Measurements from ENCODE around the gene TREML4.
A peak's percentile ranks its signal among the peaks of the same experiment; 100 is the strongest.

TREML4 gene

DNA sequence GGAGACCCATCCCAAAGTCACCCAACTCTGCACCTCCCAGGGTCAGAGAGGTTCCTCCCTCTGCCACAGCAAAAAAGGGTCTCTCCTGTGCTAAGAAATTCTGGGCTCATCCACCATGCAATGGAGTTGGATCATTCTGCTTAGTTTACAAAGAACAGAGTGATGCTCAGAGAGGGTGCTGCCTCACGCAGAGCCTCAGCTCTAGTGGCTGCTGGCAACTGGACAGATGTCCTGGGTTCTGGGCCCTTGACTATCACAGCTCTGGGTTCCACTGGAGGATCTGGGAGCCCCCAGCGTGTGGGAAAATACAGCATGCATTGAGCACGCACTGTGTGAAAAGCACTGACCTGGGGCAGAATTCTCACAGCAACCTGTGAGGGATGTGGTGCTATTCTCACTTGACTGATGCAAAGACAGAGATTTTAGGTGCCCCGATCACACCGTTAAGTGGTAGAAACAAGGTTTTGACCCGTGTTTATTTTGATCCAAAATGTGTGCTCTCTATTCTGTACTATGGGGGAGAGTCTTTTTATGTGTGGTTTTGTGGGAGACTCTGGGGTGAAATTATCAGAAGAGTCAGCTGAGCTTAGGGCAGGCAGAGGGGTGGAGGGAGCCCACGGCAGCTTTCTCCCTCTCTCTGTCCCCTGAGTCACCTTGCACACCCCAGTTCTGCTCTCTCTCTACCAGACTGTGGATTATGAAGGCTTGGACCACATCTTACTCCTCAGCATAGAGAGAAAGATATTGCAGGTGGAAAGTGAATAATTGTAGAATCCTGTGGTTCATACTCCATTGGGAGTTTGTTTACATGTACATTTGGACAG lies 19.9 kb downstream of the TREML4 start:
- DNase-seq: no peak
- Mint-ChIP-seq H3K36me3 (ENCODE audit: low read depth) (no peaks in the 10 kb centered on the region), H3K4me1 (no peaks in the 10 kb centered on the region), H3K27ac (no peak overlapping the region), H3K9me3 (peaks cover 8% of the 10 kb centered on the region), H3K27me3 (ENCODE audit: low read depth, poor library complexity) (peaks cover 45% of the 10 kb centered on the region), H3K4me3 (no peak overlapping the region)
- TF ChIP-seq, protein P1, sequence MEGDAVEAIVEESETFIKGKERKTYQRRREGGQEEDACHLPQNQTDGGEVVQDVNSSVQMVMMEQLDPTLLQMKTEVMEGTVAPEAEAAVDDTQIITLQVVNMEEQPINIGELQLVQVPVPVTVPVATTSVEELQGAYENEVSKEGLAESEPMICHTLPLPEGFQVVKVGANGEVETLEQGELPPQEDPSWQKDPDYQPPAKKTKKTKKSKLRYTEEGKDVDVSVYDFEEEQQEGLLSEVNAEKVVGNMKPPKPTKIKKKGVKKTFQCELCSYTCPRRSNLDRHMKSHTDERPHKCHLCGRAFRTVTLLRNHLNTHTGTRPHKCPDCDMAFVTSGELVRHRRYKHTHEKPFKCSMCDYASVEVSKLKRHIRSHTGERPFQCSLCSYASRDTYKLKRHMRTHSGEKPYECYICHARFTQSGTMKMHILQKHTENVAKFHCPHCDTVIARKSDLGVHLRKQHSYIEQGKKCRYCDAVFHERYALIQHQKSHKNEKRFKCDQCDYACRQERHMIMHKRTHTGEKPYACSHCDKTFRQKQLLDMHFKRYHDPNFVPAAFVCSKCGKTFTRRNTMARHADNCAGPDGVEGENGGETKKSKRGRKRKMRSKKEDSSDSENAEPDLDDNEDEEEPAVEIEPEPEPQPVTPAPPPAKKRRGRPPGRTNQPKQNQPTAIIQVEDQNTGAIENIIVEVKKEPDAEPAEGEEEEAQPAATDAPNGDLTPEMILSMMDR (IDR thresholded peaks at IDR 0.05): no peak

DNA sequence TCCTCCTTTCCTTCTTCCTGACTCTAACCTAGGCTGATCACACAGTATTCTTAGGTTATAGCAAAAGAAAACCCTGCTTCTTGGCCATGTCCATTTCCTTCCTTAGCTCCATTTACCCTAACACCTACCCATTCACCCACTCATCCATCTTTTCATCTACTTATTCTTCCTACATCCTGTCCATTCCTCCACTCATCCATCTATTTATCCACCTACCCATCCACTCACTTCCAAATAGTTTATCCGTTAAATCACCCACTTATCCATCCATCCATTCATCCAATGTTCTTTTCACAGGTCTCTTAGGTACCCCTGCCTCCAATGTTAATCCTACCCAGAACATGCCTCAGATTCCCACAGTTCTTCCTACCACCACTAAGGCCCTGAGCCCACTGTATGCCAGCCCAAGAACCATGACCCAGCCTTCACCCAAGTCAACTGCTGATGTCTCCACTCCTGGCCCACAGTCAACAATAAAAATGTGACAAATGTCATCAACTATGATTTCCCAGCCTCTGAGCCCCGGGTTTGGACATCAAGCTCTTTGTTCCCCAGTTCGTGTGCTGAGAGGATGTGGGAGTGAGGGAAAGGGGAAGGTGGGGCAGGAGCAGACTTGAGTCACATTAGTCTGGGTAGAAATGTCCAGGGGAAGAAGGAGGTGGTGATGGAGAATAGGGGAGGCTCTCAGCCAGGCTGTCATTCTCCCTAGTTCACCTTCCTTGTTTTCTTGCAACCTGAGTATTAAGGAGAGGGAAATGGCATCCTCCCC lies 24.4 kb downstream of the TREML4 start:
- TF ChIP-seq, protein P1 (IDR thresholded peaks at IDR 0.05): no peak
- H3K27ac Mint-ChIP-seq: no peak overlapping the region
- no peak overlapping the region for H3K4me3 Mint-ChIP-seq
- H3K27me3 Mint-ChIP-seq (ENCODE audit: low read depth, poor library complexity): peaks cover 34% of the 10 kb centered on the region
- no peak for DNase-seq
- H3K36me3 Mint-ChIP-seq (ENCODE audit: low read depth): no peaks in the 10 kb centered on the region
- H3K4me1 Mint-ChIP-seq: peaks cover 27% of the 10 kb centered on the region
- peaks cover 2% of the 10 kb centered on the region for H3K9me3 Mint-ChIP-seq

DNA sequence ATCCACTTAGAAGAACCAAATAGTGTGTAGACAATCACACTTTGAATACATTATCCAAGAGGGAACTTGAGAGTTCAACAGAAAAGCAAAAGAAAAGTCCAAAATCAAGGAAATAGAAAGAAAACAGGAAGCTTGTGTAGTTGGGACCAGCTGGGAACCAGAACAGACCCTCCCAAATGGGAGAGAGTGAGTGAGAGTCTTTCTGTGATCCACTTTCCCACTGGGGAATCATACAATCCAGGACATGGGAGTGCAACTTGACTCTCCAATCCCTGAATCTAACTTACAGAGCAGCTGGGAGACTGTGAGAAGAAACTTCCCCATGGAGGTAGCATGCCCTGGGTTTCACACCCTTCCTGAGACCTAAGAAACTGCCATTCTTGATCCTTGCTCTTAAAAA lies 27.0 kb downstream of the TREML4 start:
- H3K4me3 Mint-ChIP-seq: no peak overlapping the region
- H3K36me3 Mint-ChIP-seq (ENCODE audit: low read depth): peaks cover 6% of the 10 kb centered on the region
- H3K9me3 Mint-ChIP-seq: peaks cover 27% of the 10 kb centered on the region
- no peak for DNase-seq
- peaks cover 27% of the 10 kb centered on the region for H3K27me3 Mint-ChIP-seq (ENCODE audit: low read depth, poor library complexity)
- no peak overlapping the region for H3K27ac Mint-ChIP-seq
- TF ChIP-seq, protein P1 (IDR thresholded peaks at IDR 0.05): no peak
- H3K4me1 Mint-ChIP-seq: peaks cover 44% of the 10 kb centered on the region

DNA sequence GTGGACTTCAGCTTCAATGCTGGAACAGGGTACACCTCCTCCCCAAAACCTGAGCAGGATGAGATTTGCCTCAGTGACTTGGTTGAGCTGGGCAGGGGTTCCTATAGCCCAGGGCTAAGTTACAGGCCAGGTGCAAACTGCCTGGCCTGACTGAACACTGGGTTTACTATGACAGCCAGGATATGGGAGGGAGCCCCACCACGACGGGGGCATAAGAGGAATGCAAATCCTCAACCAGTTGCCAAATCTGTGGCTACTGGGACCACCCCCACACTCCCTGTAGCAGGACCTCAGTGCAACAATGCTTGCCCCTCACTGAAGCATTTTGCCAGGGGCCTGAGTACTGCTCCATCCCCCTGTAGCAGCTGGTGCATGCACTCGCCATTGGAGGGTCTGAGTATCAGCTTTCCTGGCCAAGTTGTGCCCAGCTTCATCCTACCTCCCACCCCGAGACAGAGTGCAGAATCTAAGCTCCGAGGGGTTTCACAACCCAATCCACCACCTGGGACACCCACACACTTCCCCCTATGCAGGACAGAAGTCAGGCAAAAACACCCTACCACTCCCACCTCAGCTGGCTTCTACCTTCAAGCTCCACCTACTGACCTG lies 27.6 kb downstream of the TREML4 start:
- Mint-ChIP-seq H3K27ac (no peak overlapping the region), H3K4me3 (no peak overlapping the region), H3K4me1 (peaks cover 44% of the 10 kb centered on the region), H3K36me3 (ENCODE audit: low read depth) (peaks cover 6% of the 10 kb centered on the region), H3K9me3 (peaks cover 33% of the 10 kb centered on the region), H3K27me3 (ENCODE audit: low read depth, poor library complexity) (peaks cover 21% of the 10 kb centered on the region)
- TF ChIP-seq, protein P1 (IDR thresholded peaks at IDR 0.05): no peak
- no peak for DNase-seq

DNA sequence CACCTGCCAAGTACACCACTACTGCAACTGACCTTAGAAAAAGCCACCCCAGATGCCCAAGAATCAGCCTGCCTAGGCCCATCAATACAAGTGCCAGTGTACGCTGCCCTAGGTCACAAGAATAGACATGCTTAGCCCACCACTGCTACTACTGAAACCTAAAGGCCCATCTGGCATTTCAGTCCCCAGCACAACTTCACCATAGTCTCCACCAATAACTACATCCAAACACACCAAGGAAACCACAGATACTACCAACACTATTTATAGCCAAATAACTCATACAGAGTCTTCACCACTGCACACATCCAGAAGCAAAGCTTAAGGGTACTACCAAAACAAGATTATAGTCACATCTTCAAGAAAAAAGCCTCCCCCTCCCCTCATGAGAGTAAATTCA lies 28.2 kb downstream of the TREML4 start:
- DNase-seq: no peak
- Mint-ChIP-seq H3K27ac (peak overlapping the region; percentile 44), H3K4me3 (no peak overlapping the region), H3K4me1 (peaks cover 44% of the 10 kb centered on the region), H3K36me3 (ENCODE audit: low read depth) (peaks cover 6% of the 10 kb centered on the region), H3K27me3 (ENCODE audit: low read depth, poor library complexity) (peaks cover 24% of the 10 kb centered on the region), H3K9me3 (peaks cover 40% of the 10 kb centered on the region)
- TF ChIP-seq, protein P1 (IDR thresholded peaks at IDR 0.05): no peak
